Measurements from ENCODE around the gene SAMM50. TPM values are rescaled to one million over a fixed set of nuclear protein-coding genes. Genes with fewer than 3 reads are reported as not detected.

The SAMM50 gene
- total RNA-seq, 1 experiment from 2014 or later, result 40.8 TPM

GRCh38 chr22:43969021-43969878 lies 14.0 kb downstream of the SAMM50 start:
- RAD21 ChIA-PET (ENCODE audit: low non-redundant PET in 1 of 2, low total read pairs in 2 of 2, uncharacterized antibody in 2 of 2, unreplicated experiment in 2 of 2), result no interaction called here
- CTCF ChIA-PET, result no interaction called here
- ATAC-seq (no peak), DNase-seq (ENCODE audit: low read depth, low spot score) (no peak)
- Histone ChIP-seq H3K4me1 (ENCODE audit: control insufficient read depth in 1 of 2, insufficient read depth in 2 of 2, low read length in 2 of 2) (no peaks in the 10 kb centered on the region), H2AFZ (ENCODE audit: low read depth, low read length, poor library complexity, severe bottlenecking) (no peak overlapping the region), H4K20me1 (ENCODE audit: insufficient read depth) (no peaks in the 10 kb centered on the region), H3K79me2 (ENCODE audit: insufficient read depth, low read length) (no peaks in the 10 kb centered on the region), H3K9me2 (ENCODE audit: insufficient read depth) (no peaks in the 10 kb centered on the region), H3K4me3 (replicated peaks in 1 of 2; ENCODE audit: low read depth in 1 of 2, low read length in 2 of 2) (no peak overlapping the region), H3K9me3 (ENCODE audit: control insufficient read depth in 1 of 2, insufficient read depth in 1 of 2, low read depth in 1 of 2, low read length in 2 of 2) (no peaks in the 10 kb centered on the region), H3K4me2 (ENCODE audit: low read length) (no peak overlapping the region), H3K36me3 (ENCODE audit: control insufficient read depth in 1 of 2, insufficient read depth in 2 of 2, low read length in 2 of 2) (peaks cover 40 to 50% of the 10 kb centered on the region in 2 experiments), H3K27me3 (ENCODE audit: insufficient read depth, low read length) (no peaks in the 10 kb centered on the region), H3K27ac (ENCODE audit: low read depth, low read length) (no peak overlapping the region), H3K9ac (ENCODE audit: low read length) (no peak overlapping the region)
- POLR2A ChIA-PET, result no interaction called here
- intact Hi-C loops (cut with micrococcal nuclease), result no loop called here
- BruUV-seq (replicated peaks), result no TSS peak
- TF ChIP-seq EZH2 (IDR thresholded peaks at IDR 0.05) (no peak), POLR2A (IDR thresholded peaks at IDR 0.05; ENCODE audit: borderline replicate concordance, extremely low read depth, insufficient read depth, insufficient read length) (no peak), CBX3 (IDR thresholded peaks at IDR 0.05; ENCODE audit: low read depth) (no peak), SP1 (IDR thresholded peaks at IDR 0.05; ENCODE audit: low read depth) (no peak), SIN3A (IDR thresholded peaks at IDR 0.05; ENCODE audit: low read depth) (no peak), ELF1 (IDR thresholded peaks at IDR 0.05; ENCODE audit: borderline replicate concordance, low read depth) (no peak), CEBPB (IDR thresholded peaks at IDR 0.05; ENCODE audit: low read depth) (no peak), ZNF274 (IDR thresholded peaks at IDR 0.05; ENCODE audit: low read depth, low read length) (no peak), EZH2phosphoT487 (IDR thresholded peaks at IDR 0.05; ENCODE audit: borderline replicate concordance) (no peak)

GRCh38 chr22:43969989-43970755 lies 14.9 kb downstream of the SAMM50 start:
- Histone ChIP-seq H3K9ac (ENCODE audit: low read length) (no peak overlapping the region), H3K9me3 (ENCODE audit: control insufficient read depth in 1 of 2, insufficient read depth in 1 of 2, low read depth in 1 of 2, low read length in 2 of 2) (no peaks in the 10 kb centered on the region), H3K27ac (ENCODE audit: low read depth, low read length) (no peak overlapping the region), H4K20me1 (ENCODE audit: insufficient read depth) (no peaks in the 10 kb centered on the region), H3K4me1 (ENCODE audit: control insufficient read depth in 1 of 2, insufficient read depth in 2 of 2, low read length in 2 of 2) (no peaks in the 10 kb centered on the region), H3K9me2 (ENCODE audit: insufficient read depth) (no peaks in the 10 kb centered on the region), H3K79me2 (ENCODE audit: insufficient read depth, low read length) (no peaks in the 10 kb centered on the region), H3K4me3 (replicated peaks in 1 of 2; ENCODE audit: low read depth in 1 of 2, low read length in 2 of 2) (no peak overlapping the region), H2AFZ (ENCODE audit: low read depth, low read length, poor library complexity, severe bottlenecking) (no peak overlapping the region), H3K36me3 (ENCODE audit: control insufficient read depth in 1 of 2, insufficient read depth in 2 of 2, low read length in 2 of 2) (peaks cover 32 to 43% of the 10 kb centered on the region in 2 experiments), H3K4me2 (ENCODE audit: low read length) (no peak overlapping the region), H3K27me3 (ENCODE audit: insufficient read depth, low read length) (no peaks in the 10 kb centered on the region)
- POLR2A ChIA-PET, result no interaction called here
- BruUV-seq (replicated peaks), result no TSS peak
- ATAC-seq, result peak; percentile 58; the same call in 1 of the 2 replicates
- RAD21 ChIA-PET (ENCODE audit: low non-redundant PET in 1 of 2, low total read pairs in 2 of 2, uncharacterized antibody in 2 of 2, unreplicated experiment in 2 of 2), result no interaction called here
- intact Hi-C loops (cut with micrococcal nuclease), result no loop called here
- CTCF ChIA-PET, result no interaction called here
- DNase-seq (ENCODE audit: low read depth, low spot score), result no peak
- TF ChIP-seq ZBTB33 (IDR thresholded peaks at IDR 0.05; ENCODE audit: extremely low read depth, insufficient replicate concordance, low read length) (no peak), YY1 (IDR thresholded peaks at IDR 0.05; ENCODE audit: extremely low read depth, insufficient replicate concordance, low read depth, low read length) (no peak), ZFX (IDR thresholded peaks at IDR 0.05) (no peak), POLR2AphosphoS5 (IDR thresholded peaks at IDR 0.05; ENCODE audit: low read depth, low read length) (no peak), CEBPB (IDR thresholded peaks at IDR 0.05; ENCODE audit: low read depth) (no peak), CBX3 (IDR thresholded peaks at IDR 0.05; ENCODE audit: low read depth) (no peak), RAD21 (IDR thresholded peaks at IDR 0.05; ENCODE audit: low read depth) (no peak), JUND (IDR thresholded peaks at IDR 0.05) (no peak)
